Mesenchymal stem cell (in vitro differentiated cells and primary cell): ENCODE data around the gene GJA9. TPM values are rescaled to one million over a fixed set of nuclear protein-coding genes. Genes with fewer than 3 reads are reported as not detected.

Source experiments
- DNase-seq: peaks from one replicate; pipeline ENCODE4 v3.0.0-alpha.2; 2013
- H2AFZ ChIP-seq: one replicate; pipeline ENCODE4 v1.6.1; 2013; ENCODE audit warnings: low read depth, mild to moderate bottlenecking, control low read depth, inconsistent platforms, low read length, moderate library complexity
- H2AK5ac ChIP-seq: 2 replicates; pipeline ENCODE4 v1.6.1; 2013; ENCODE audit warnings: low read length, moderate library complexity, mild to moderate bottlenecking, inconsistent platforms; ENCODE audit not compliant: severe bottlenecking
- H2BK120ac ChIP-seq: one replicate; pipeline ENCODE4 v1.6.1; 2013; ENCODE audit warnings: low read depth, mild to moderate bottlenecking, inconsistent platforms, low read length, moderate library complexity
- H2BK12ac ChIP-seq, 2 experiments: one replicate each; pipeline ENCODE4 v1.6.1; 2013; ENCODE audit warnings: inconsistent platforms in 2 of 2, low read length in 2 of 2, mild to moderate bottlenecking in 2 of 2, moderate library complexity in 2 of 2, control low read depth in 1 of 2
- H2BK15ac ChIP-seq: one replicate; pipeline ENCODE4 v1.6.1; 2013; ENCODE audit warnings: mild to moderate bottlenecking, low read depth, inconsistent platforms; ENCODE audit not compliant: poor library complexity, severe bottlenecking
- H2BK5ac ChIP-seq: 2 replicates; pipeline ENCODE4 v1.6.1; 2013; ENCODE audit warnings: low read depth, mild to moderate bottlenecking, low read length, control low read depth, inconsistent platforms; ENCODE audit not compliant: poor library complexity, severe bottlenecking
- H3K14ac ChIP-seq, 2 experiments: one replicate each; pipeline ENCODE4 v1.6.1; 2013; ENCODE audit warnings: inconsistent platforms in 2 of 2, low read length in 2 of 2, control low read depth in 1 of 2, mild to moderate bottlenecking in 1 of 2, moderate library complexity in 1 of 2
- H3K18ac ChIP-seq, 2 experiments: one replicate each; pipeline ENCODE4 v1.6.1; 2013; ENCODE audit warnings: inconsistent platforms in 2 of 2, low read length in 2 of 2, control low read depth in 1 of 2, low read depth in 1 of 2, mild to moderate bottlenecking in 1 of 2
- H3K23ac ChIP-seq, 2 experiments: one replicate each; pipeline ENCODE4 v1.6.1; 2013; ENCODE audit warnings: inconsistent platforms in 2 of 2, low read length in 2 of 2, mild to moderate bottlenecking in 2 of 2, moderate library complexity in 2 of 2, control low read depth in 1 of 2
- H3K27ac ChIP-seq: 2 replicates; pipeline ENCODE4 v1.5.1; 2013; ENCODE audit warnings: mild to moderate bottlenecking, moderate library complexity, low read length, control low read depth, inconsistent platforms; ENCODE audit not compliant: poor library complexity, severe bottlenecking
- H3K27me3 ChIP-seq, 2 experiments: 2 replicates each; pipeline versions ENCODE4 v1.6.1 to v1.7.0; 2013; ENCODE audit warnings: low read length in 2 of 2, mild to moderate bottlenecking in 2 of 2, moderate library complexity in 2 of 2, control low read depth in 1 of 2, inconsistent platforms in 1 of 2; ENCODE audit not compliant: control insufficient read depth in 1 of 2, insufficient read depth in 1 of 2
- H3K36me3 ChIP-seq, 2 experiments: 2 replicates each; pipeline versions ENCODE4 v1.6.1 to v1.7.0; 2013; ENCODE audit warnings: low read length in 2 of 2, control low read depth in 1 of 2, inconsistent platforms in 1 of 2, low read depth in 1 of 2, mild to moderate bottlenecking in 1 of 2; ENCODE audit not compliant: insufficient read depth in 2 of 2, control insufficient read depth in 1 of 2
- H3K4ac ChIP-seq, 2 experiments: one replicate each; pipeline ENCODE4 v1.6.1; 2013; ENCODE audit warnings: inconsistent platforms in 2 of 2, low read length in 2 of 2, mild to moderate bottlenecking in 2 of 2, moderate library complexity in 2 of 2, control low read depth in 1 of 2, low read depth in 1 of 2
- H3K4me1 ChIP-seq: 2 replicates; pipeline ENCODE4 v1.6.1; 2013; ENCODE audit warnings: low read depth, low read length, control low read depth; ENCODE audit not compliant: control insufficient read depth, insufficient read depth
- H3K4me2 ChIP-seq: 2 replicates; pipeline ENCODE4 v1.6.1; 2013; ENCODE audit warnings: low read length, mild to moderate bottlenecking, inconsistent platforms; ENCODE audit not compliant: poor library complexity, severe bottlenecking
- H3K4me3 ChIP-seq, 2 experiments: 2 replicates each; pipeline versions ENCODE4 v1.5.1 to v1.7.0; 2013; ENCODE audit warnings: low read length in 2 of 2, mild to moderate bottlenecking in 2 of 2, control low read depth in 1 of 2, low read depth in 1 of 2; ENCODE audit not compliant: insufficient read depth in 1 of 2
- H3K79me1 ChIP-seq: replicated peaks from 2 replicates; pipeline ENCODE4 v1.6.1; 2013; ENCODE audit warnings: mild to moderate bottlenecking, control low read depth, low read length, inconsistent platforms; ENCODE audit not compliant: poor library complexity, severe bottlenecking
- H3K9ac ChIP-seq: 2 replicates; pipeline ENCODE4 v1.7.0; 2013; ENCODE audit warnings: mild to moderate bottlenecking, low read length, moderate library complexity
- H3K9me3 ChIP-seq: 2 replicates; pipeline ENCODE4 v1.7.0; 2013; ENCODE audit warnings: mild to moderate bottlenecking, low read length; ENCODE audit not compliant: control insufficient read depth
- H4K8ac ChIP-seq: one replicate; pipeline ENCODE4 v1.6.1; 2013; ENCODE audit warnings: inconsistent platforms, mild to moderate bottlenecking, low read length, moderate library complexity
- H4K91ac ChIP-seq: one replicate; pipeline ENCODE4 v1.6.1; 2013; ENCODE audit warnings: mild to moderate bottlenecking, low read length, inconsistent platforms
- WGBS: methylation state at CpG from one replicate; pipeline ENCODE4 v1.1.7; 2013; ENCODE audit warnings: mixed read lengths; 5-methylcytosine and 5-hydroxymethylcytosine counted together
- small RNA-seq: library from polyadenylated mRNA; stranded (forward); fragments of <200 nt; extraction: miRNeasy Mini kit (QIAGEN cat#:217004); gene quantifications from one replicate; pipeline ENCODE3, GENCODE V24; 2013; ENCODE audit warnings: low read depth

Gene GJA9

DNA sequence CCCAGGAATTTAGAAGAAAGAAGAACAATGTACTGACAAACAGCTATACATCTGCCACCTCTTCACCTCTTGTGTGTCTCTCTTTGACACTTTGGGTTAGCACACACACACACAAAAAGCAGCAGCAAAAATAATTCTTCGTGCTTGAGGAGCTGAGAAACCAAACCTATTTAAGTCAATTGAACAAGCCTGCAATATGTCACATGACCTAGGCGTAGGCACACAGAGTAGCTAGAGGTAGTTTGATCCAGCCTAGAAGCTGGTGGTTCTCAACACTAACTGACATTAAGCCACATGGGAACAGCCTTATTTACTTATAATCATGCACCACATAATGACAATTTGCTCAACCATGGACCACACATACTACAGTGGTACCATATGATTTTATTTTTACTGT lies 54.1 kb downstream of the GJA9 start:
- no peak overlapping the region for H3K9ac ChIP-seq
- DNase-seq, result no peak
- H4K8ac ChIP-seq, result no peak overlapping the region
- H3K14ac ChIP-seq, result no peak overlapping the region
- no peak overlapping the region for H3K4me2 ChIP-seq
- H3K4me1 ChIP-seq, result no peaks in the 10 kb centered on the region
- H3K27me3 ChIP-seq, result peaks cover 58 to 79% of the 10 kb centered on the region in 2 experiments
- H2BK120ac ChIP-seq, result no peak overlapping the region
- H2BK5ac ChIP-seq, result no peak overlapping the region
- H4K91ac ChIP-seq, result no peak overlapping the region
- H2BK12ac ChIP-seq, result no peak overlapping the region
- H3K23ac ChIP-seq, result no peak overlapping the region
- H3K4ac ChIP-seq, result no peak overlapping the region
- H3K18ac ChIP-seq, result no peak overlapping the region
- no peaks in the 10 kb centered on the region for H3K79me1 ChIP-seq
- no peak overlapping the region for H2AK5ac ChIP-seq
- no peak overlapping the region for H3K27ac ChIP-seq
- H3K9me3 ChIP-seq, result no peaks in the 10 kb centered on the region
- no peak overlapping the region for H3K4me3 ChIP-seq
- H2BK15ac ChIP-seq, result no peak overlapping the region
- no peaks in the 10 kb centered on the region for H3K36me3 ChIP-seq
- H2AFZ ChIP-seq, result no peak overlapping the region
- 76% methylated on average over 2 of the region's 2 CpGs for WGBS

DNA sequence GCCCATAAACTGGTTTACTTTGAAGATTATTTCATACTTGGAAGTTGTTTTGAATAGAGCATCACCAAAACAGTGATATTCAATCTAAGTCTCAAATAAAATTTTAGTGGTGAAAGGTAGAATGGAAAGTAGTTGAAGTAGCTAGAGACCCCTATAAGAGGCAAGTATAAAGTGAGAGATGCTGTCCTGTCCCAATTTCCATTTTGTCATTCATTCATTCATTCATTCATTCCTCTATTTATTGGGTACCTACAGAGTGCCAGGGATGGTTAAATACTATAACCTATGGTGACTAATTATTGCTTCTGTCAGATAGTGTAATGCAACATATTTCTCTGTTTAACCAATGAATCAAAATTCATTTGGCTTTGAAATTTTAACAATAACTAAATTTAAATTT lies 54.5 kb downstream of the GJA9 start:
- no peak overlapping the region for H4K8ac ChIP-seq
- no peak overlapping the region for H3K18ac ChIP-seq
- no peaks in the 10 kb centered on the region for H3K4me1 ChIP-seq
- no peak overlapping the region for H3K14ac ChIP-seq
- no peaks in the 10 kb centered on the region for H3K9me3 ChIP-seq
- no peak overlapping the region for H2BK5ac ChIP-seq
- no peak overlapping the region for H2BK12ac ChIP-seq
- no peak for DNase-seq
- no peak overlapping the region for H2BK15ac ChIP-seq
- H3K4me2 ChIP-seq, result no peak overlapping the region
- H3K79me1 ChIP-seq, result no peaks in the 10 kb centered on the region
- no peak overlapping the region for H3K9ac ChIP-seq
- peaks cover 58 to 79% of the 10 kb centered on the region in 2 experiments for H3K27me3 ChIP-seq
- H3K4me3 ChIP-seq, result no peak overlapping the region
- no peak overlapping the region for H2BK120ac ChIP-seq
- no peak overlapping the region for H2AFZ ChIP-seq
- no peak overlapping the region for H3K27ac ChIP-seq
- H3K4ac ChIP-seq, result no peak overlapping the region
- no peaks in the 10 kb centered on the region for H3K36me3 ChIP-seq
- H2AK5ac ChIP-seq, result no peak overlapping the region
- H3K23ac ChIP-seq, result no peak overlapping the region
- H4K91ac ChIP-seq, result no peak overlapping the region

DNA sequence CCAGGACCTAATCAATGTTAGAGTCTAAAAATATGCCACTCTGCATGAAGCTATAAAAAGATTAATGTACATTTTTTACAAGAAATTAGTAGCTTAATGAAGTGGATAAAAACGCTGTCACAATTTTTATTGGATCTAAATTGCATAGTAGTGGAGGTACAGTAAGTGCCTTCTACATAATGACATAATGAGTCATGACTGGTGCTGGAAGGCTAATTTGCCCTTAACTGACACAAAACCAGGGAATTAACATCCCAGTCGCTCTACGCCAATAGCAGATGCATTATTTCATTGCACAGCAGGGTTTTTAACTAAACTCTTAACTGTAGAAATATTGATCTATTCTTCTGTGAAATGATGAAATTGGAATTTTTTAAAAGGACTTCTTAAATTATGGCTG lies 55.1 kb downstream of the GJA9 start:
- no peak overlapping the region for H2AK5ac ChIP-seq
- no peak overlapping the region for H2BK15ac ChIP-seq
- no peaks in the 10 kb centered on the region for H3K79me1 ChIP-seq
- H3K18ac ChIP-seq, result no peak overlapping the region
- H3K14ac ChIP-seq, result no peak overlapping the region
- H2AFZ ChIP-seq, result no peak overlapping the region
- no peak overlapping the region for H4K8ac ChIP-seq
- H3K23ac ChIP-seq, result no peak overlapping the region
- 67% methylated on average over 1 of the region's 3 CpGs for WGBS
- no peak overlapping the region for H3K27ac ChIP-seq
- peaks cover 61 to 79% of the 10 kb centered on the region in 2 experiments for H3K27me3 ChIP-seq
- no peaks in the 10 kb centered on the region for H3K9me3 ChIP-seq
- no peak overlapping the region for H2BK12ac ChIP-seq
- no peaks in the 10 kb centered on the region for H3K36me3 ChIP-seq
- H2BK5ac ChIP-seq, result no peak overlapping the region
- H3K9ac ChIP-seq, result no peak overlapping the region
- no peak overlapping the region for H3K4me3 ChIP-seq
- H3K4ac ChIP-seq, result no peak overlapping the region
- DNase-seq, result no peak
- no peaks in the 10 kb centered on the region for H3K4me1 ChIP-seq
- H3K4me2 ChIP-seq, result no peak overlapping the region
- H4K91ac ChIP-seq, result no peak overlapping the region
- no peak overlapping the region for H2BK120ac ChIP-seq

Small RNA genes lying within 50 kb of the gene (small RNA-seq; reads per million reads assigned to genes)
- gene GJA9-MYCBP (not detected), gene RNU6-605P (not detected)
